ENCODE data around the gene WDR33.

Gene WDR33

GRCh38 chr2:127674241-127675209 lies 136.4 kb downstream of the WDR33 start:
- H2BK12ac ChIP-seq (ENCODE audit: low read length in 2 of 2), result peak overlapping the region in 1 of 2 experiments; percentile 56
- peak overlapping the region in 1 of 2 experiments; percentile 64 for H3K23ac ChIP-seq (ENCODE audit: low read length in 2 of 2)
- peaks cover 23 to 45% of the 10 kb centered on the region in 2 experiments for H3K27me3 ChIP-seq (ENCODE audit: control insufficient read depth in 1 of 2, insufficient read depth in 1 of 2, low read length in 2 of 2)
- H3K18ac ChIP-seq (ENCODE audit: low read depth in 1 of 2, low read length in 2 of 2), result peak overlapping the region; percentile 52 to 85
- peak overlapping the region; percentile 75 for H4K8ac ChIP-seq (ENCODE audit: low read length)
- no peak overlapping the region for H3K27ac ChIP-seq (ENCODE audit: low read length, poor library complexity, severe bottlenecking)
- H2AK5ac ChIP-seq (ENCODE audit: low read length, severe bottlenecking), result no peak overlapping the region
- peak overlapping the region; percentile 82 for H2AFZ ChIP-seq (ENCODE audit: low read depth, low read length)
- peak overlapping the region; percentile 84 for H2BK120ac ChIP-seq (ENCODE audit: low read depth, low read length)
- H2BK15ac ChIP-seq (ENCODE audit: low read depth, poor library complexity, severe bottlenecking), result peak overlapping the region; percentile 99
- 3% methylated on average over 59 of the region's 72 CpGs for WGBS
- peak overlapping the region; percentile 32 to 36 for H3K4ac ChIP-seq (ENCODE audit: low read depth in 1 of 2, low read length in 2 of 2)
- H3K9me3 ChIP-seq (ENCODE audit: control insufficient read depth, low read length), result no peaks in the 10 kb centered on the region
- peak overlapping the region; percentile 65 for H3K9ac ChIP-seq (ENCODE audit: low read length)
- peak overlapping the region in 1 of 2 experiments; percentile 63 for H3K14ac ChIP-seq (ENCODE audit: low read length in 2 of 2)
- H3K4me3 ChIP-seq (ENCODE audit: insufficient read depth in 1 of 2, low read depth in 1 of 2, low read length in 2 of 2), result peak overlapping the region; percentile 72 to 74
- peak overlapping the region; percentile 88 for H4K91ac ChIP-seq (ENCODE audit: low read length)
- peaks cover 26% of the 10 kb centered on the region for H3K4me1 ChIP-seq (ENCODE audit: control insufficient read depth, insufficient read depth, low read depth, low read length)
- H3K79me1 ChIP-seq (replicated peaks; ENCODE audit: low read length, poor library complexity, severe bottlenecking), result peaks cover 8% of the 10 kb centered on the region
- peak overlapping the region; percentile 24 for H2BK5ac ChIP-seq (ENCODE audit: low read depth, low read length, poor library complexity, severe bottlenecking)
- peak; percentile 26 for DNase-seq
- H3K4me2 ChIP-seq (ENCODE audit: low read length, poor library complexity, severe bottlenecking), result peak overlapping the region; percentile 98
- peaks cover 0 to 17% of the 10 kb centered on the region in 2 experiments for H3K36me3 ChIP-seq (ENCODE audit: control insufficient read depth in 1 of 2, insufficient read depth in 2 of 2, low read depth in 1 of 2, low read length in 2 of 2)

DNA sequence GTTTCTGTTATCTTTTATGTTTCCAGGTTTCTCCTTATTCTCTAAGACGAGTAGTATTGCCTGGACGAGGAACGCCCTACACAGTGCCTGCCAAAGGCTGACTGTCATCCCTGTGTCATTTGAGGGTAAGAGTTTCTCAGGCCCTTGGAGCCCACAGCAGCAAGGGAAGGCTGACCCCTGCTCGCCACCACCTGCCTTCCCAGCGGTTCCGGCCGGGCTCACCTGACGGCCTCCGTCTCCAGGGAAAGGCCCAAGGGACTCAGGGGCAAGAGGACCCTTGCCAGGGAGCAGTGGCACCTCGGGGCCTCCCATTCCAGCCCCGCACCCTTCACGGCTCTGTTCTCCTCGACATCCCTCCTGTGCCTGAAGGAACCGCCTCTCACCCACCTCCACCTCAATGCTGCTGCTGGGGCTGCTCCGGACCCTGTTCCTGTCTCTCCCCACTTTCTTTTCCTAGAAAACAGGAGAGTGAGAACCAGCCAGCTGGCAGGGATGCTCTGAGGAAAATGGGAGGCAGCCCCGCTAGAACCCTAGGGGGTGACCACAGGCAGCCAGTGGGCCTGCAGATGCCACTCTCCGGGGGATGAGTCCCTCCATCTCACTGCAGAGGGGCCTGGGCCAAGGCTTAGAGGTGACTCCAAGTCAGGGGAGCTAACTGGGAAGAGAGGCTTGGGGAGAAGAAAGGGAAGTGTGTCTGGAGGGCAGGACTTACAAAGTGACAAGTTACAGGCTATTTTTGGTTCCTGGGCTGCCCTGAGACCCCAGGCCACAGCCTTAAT lies 137.5 kb downstream of the WDR33 start:
- H3K9ac ChIP-seq (ENCODE audit: low read length), result peak overlapping the region; percentile 65
- H2AFZ ChIP-seq (ENCODE audit: low read depth, low read length), result peak overlapping the region; percentile 74
- peak overlapping the region; percentile 23 to 68 for H3K18ac ChIP-seq (ENCODE audit: low read depth in 1 of 2, low read length in 2 of 2)
- no peak overlapping the region for H2AK5ac ChIP-seq (ENCODE audit: low read length, severe bottlenecking)
- H3K27ac ChIP-seq (ENCODE audit: low read length, poor library complexity, severe bottlenecking), result no peak overlapping the region
- H3K9me3 ChIP-seq (ENCODE audit: control insufficient read depth, low read length), result no peaks in the 10 kb centered on the region
- peaks cover 11% of the 10 kb centered on the region for H3K79me1 ChIP-seq (replicated peaks; ENCODE audit: low read length, poor library complexity, severe bottlenecking)
- peak overlapping the region; percentile 36 for H3K4me2 ChIP-seq (ENCODE audit: low read length, poor library complexity, severe bottlenecking)
- H3K4ac ChIP-seq (ENCODE audit: low read depth in 1 of 2, low read length in 2 of 2), result peak overlapping the region in 1 of 2 experiments; percentile 21
- H4K8ac ChIP-seq (ENCODE audit: low read length), result no peak overlapping the region
- 88% methylated on average over 17 of the region's 17 CpGs for WGBS
- no peak for DNase-seq
- H4K91ac ChIP-seq (ENCODE audit: low read length), result peak overlapping the region; percentile 22
- H3K4me1 ChIP-seq (ENCODE audit: control insufficient read depth, insufficient read depth, low read depth, low read length), result peaks cover 26% of the 10 kb centered on the region
- no peak overlapping the region for H2BK15ac ChIP-seq (ENCODE audit: low read depth, poor library complexity, severe bottlenecking)
- peak overlapping the region in 1 of 2 experiments; percentile 46 for H3K23ac ChIP-seq (ENCODE audit: low read length in 2 of 2)
- H3K14ac ChIP-seq (ENCODE audit: low read length in 2 of 2), result no peak overlapping the region
- H3K36me3 ChIP-seq (ENCODE audit: control insufficient read depth in 1 of 2, insufficient read depth in 2 of 2, low read depth in 1 of 2, low read length in 2 of 2), result peaks cover 0 to 17% of the 10 kb centered on the region in 2 experiments
- H3K27me3 ChIP-seq (ENCODE audit: control insufficient read depth in 1 of 2, insufficient read depth in 1 of 2, low read length in 2 of 2), result peaks cover 21 to 37% of the 10 kb centered on the region in 2 experiments
- no peak overlapping the region for H2BK120ac ChIP-seq (ENCODE audit: low read depth, low read length)
- peak overlapping the region in 1 of 2 experiments; percentile 42 for H2BK12ac ChIP-seq (ENCODE audit: low read length in 2 of 2)
- peak overlapping the region in 1 of 2 experiments; percentile 72 for H3K4me3 ChIP-seq (ENCODE audit: insufficient read depth in 1 of 2, low read depth in 1 of 2, low read length in 2 of 2)
- H2BK5ac ChIP-seq (ENCODE audit: low read depth, low read length, poor library complexity, severe bottlenecking), result no peak overlapping the region

DNA sequence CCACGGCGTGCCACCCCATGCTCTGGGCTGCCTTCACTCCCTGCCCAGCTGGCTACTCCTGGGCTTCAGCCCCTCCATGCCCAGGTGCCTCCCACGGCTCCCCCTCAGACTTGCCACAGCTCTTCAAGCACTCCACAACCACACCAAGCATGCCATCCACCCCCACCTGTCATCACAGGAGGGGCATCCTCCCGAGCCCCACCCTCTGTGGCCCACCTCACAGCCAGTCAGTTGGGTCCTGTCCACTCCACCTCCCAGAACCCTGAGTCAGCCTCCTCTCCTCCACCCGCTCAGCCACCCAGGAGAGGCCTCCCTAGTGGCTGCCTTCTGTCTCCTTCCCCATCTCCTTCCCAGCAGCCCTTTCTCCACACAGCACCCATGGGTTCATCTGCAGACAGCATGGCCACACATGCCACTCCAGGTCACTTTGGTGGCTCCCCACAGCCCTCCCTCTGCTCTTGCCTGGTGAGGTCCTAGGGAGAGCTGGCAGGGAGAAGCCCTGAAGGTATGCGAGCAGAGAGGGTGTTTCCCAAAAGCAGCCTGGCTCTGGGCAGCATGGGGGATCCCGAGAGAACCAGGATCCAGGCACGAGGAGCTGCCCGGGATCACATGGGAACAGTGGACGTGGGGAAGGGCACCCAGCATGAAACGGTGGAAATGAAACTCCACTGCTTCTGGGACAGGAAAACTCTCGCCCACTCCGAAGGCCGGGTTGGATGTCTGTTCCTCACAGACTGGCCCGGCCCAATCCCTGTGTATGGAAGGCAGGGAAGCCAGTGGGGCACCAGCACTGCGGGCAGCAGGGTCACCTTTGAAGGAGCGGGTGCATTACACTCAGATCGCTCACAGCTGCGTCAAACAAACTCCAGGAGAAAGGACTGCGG lies 138.4 kb downstream of the WDR33 start:
- peak overlapping the region; percentile 23 for H2AFZ ChIP-seq (ENCODE audit: low read depth, low read length)
- no peak overlapping the region for H2BK120ac ChIP-seq (ENCODE audit: low read depth, low read length)
- peak overlapping the region in 1 of 2 experiments; percentile 72 for H3K4me3 ChIP-seq (ENCODE audit: insufficient read depth in 1 of 2, low read depth in 1 of 2, low read length in 2 of 2)
- H3K79me1 ChIP-seq (replicated peaks; ENCODE audit: low read length, poor library complexity, severe bottlenecking), result peaks cover 11% of the 10 kb centered on the region
- peaks cover 1% of the 10 kb centered on the region for H3K9me3 ChIP-seq (ENCODE audit: control insufficient read depth, low read length)
- no peak overlapping the region for H2AK5ac ChIP-seq (ENCODE audit: low read length, severe bottlenecking)
- H3K27ac ChIP-seq (ENCODE audit: low read length, poor library complexity, severe bottlenecking), result no peak overlapping the region
- H3K18ac ChIP-seq (ENCODE audit: low read depth in 1 of 2, low read length in 2 of 2), result no peak overlapping the region
- WGBS, result 90% methylated on average over 19 of the region's 20 CpGs
- no peak overlapping the region for H3K4me2 ChIP-seq (ENCODE audit: low read length, poor library complexity, severe bottlenecking)
- peak overlapping the region; percentile 12 for H4K8ac ChIP-seq (ENCODE audit: low read length)
- peak overlapping the region; percentile 65 for H3K9ac ChIP-seq (ENCODE audit: low read length)
- H2BK5ac ChIP-seq (ENCODE audit: low read depth, low read length, poor library complexity, severe bottlenecking), result no peak overlapping the region
- peaks cover 26% of the 10 kb centered on the region for H3K4me1 ChIP-seq (ENCODE audit: control insufficient read depth, insufficient read depth, low read depth, low read length)
- no peak overlapping the region for H2BK12ac ChIP-seq (ENCODE audit: low read length in 2 of 2)
- peaks cover 12 to 28% of the 10 kb centered on the region in 2 experiments for H3K27me3 ChIP-seq (ENCODE audit: control insufficient read depth in 1 of 2, insufficient read depth in 1 of 2, low read length in 2 of 2)
- peak overlapping the region in 1 of 2 experiments; percentile 58 for H3K4ac ChIP-seq (ENCODE audit: low read depth in 1 of 2, low read length in 2 of 2)
- H2BK15ac ChIP-seq (ENCODE audit: low read depth, poor library complexity, severe bottlenecking), result no peak overlapping the region
- DNase-seq, result no peak
- H3K36me3 ChIP-seq (ENCODE audit: control insufficient read depth in 1 of 2, insufficient read depth in 2 of 2, low read depth in 1 of 2, low read length in 2 of 2), result peaks cover 0 to 17% of the 10 kb centered on the region in 2 experiments
- no peak overlapping the region for H4K91ac ChIP-seq (ENCODE audit: low read length)
- no peak overlapping the region for H3K23ac ChIP-seq (ENCODE audit: low read length in 2 of 2)
- H3K14ac ChIP-seq (ENCODE audit: low read length in 2 of 2), result peak overlapping the region in 1 of 2 experiments; percentile 48

All from mesenchymal stem cell (in vitro differentiated cells and primary cell).